Measurements from ENCODE around the gene NR1D1. TPM values are rescaled to one million over a fixed set of nuclear protein-coding genes. Genes with fewer than 3 reads are reported as not detected.
A peak's percentile ranks its signal among the peaks of the same experiment; 100 is the strongest.

NR1D1 gene
- total RNA-seq, 1 experiment from 2014 or later: 63.7 TPM

DNA sequence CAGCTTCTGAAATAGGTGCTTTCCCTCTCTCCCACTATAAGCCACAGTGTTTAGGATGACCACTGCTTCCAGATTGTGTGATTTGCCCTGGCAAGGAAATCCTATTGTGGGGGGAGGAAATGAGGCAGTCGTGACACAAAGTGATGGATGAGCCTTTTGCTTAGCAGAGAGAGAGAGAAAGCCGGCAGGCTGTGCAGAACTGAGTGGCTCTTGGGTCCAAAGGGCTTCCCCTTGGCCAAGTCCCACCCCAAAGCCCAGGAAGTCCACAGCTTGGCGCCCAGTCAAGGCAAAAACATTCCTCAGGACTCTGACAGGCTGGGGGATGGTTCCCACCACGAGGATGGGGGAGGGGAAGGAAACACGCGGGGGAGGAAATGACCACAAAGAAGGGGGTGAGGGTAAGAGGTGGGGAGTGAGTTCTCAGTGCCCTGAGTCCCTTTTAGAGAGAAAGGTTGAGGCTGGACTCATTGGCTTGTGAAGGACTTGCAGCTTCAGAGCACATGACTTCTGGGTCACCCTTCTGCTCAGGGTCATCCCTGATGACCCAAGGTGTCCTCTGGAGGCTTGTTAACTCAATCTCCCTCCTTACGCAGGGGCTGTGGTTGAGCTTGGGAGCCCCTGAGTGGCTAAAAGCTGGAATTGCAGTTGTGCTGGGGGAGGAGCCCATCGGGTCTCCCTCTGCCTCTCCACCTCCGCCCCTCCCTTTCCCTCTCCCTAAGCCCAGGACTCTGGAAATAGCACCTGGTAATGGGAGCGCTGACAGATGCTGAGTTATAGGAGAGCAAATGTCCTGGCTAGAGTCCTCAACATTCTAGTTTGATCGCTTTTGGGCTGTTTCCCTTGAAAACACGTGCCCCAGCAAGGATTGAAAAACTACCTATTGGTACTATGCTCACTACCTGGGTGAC, 11.1 kb upstream of the NR1D1 start (continued):
- TF ChIP-seq MAX (IDR thresholded peaks at IDR 0.05) (peak; percentile 32; the same call in 1 of the 2 replicates), CBX3 (IDR thresholded peaks at IDR 0.05; ENCODE audit: low read depth) (no peak), SIN3A (IDR thresholded peaks at IDR 0.05; ENCODE audit: low read depth) (no peak), ZFX (IDR thresholded peaks at IDR 0.05) (no peak)
- TF ChIP-seq, protein P1, sequence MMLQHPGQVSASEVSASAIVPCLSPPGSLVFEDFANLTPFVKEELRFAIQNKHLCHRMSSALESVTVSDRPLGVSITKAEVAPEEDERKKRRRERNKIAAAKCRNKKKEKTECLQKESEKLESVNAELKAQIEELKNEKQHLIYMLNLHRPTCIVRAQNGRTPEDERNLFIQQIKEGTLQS (IDR thresholded peaks at IDR 0.05): no peak

DNA sequence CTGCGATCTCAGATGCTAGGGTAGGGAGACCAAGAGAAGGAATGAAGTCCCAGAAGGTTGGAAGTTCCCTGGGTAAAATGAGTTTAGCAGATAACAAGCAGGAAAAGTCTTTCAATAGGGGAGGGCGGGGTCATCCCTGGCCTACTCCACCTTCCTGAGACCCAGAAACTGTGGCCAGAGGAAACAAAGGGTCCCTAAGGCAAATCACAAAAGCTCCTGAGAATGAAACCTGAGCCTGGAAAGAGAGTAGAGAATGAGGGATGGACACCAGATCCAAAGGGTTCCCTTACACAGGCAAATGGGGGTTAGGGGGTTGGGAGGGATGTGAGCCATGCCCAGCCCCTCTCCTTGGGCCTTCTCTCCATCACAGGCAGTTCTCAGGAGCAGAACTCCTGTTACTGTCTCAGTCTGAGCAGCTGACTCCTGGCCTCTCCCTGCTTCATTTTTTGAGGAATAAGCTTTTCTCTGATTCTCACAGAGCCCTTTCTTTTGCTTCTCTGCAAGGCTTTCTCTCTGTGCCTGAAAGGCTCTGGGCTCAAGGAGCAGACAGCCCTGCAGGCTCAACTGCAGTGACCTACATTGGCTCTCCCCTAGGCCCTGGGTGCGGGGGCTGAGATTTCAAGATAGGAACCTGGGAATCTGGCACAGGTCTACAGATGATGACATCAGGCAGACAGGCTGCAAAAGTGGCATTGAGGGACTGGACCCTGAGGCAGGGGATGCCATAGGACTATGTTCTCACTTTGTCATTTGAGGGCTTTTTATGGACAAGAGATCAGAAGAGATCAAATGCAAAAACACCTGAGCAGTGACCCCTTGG, 9.8 kb upstream of the NR1D1 start:
- Histone ChIP-seq H3K4me2 (ENCODE audit: low read length) (peak overlapping the region; percentile 75; the same call in 1 of the 2 replicates), H3K36me3 (ENCODE audit: control insufficient read depth in 1 of 2, insufficient read depth in 2 of 2, low read length in 2 of 2) (no peaks in the 10 kb centered on the region), H2AFZ (ENCODE audit: low read depth, low read length, poor library complexity, severe bottlenecking) (peak overlapping the region; percentile 32), H3K79me2 (ENCODE audit: insufficient read depth, low read length) (no peaks in the 10 kb centered on the region), H3K9ac (ENCODE audit: low read length) (no peak overlapping the region), H4K20me1 (ENCODE audit: insufficient read depth) (no peaks in the 10 kb centered on the region), H3K9me2 (ENCODE audit: insufficient read depth) (no peaks in the 10 kb centered on the region), H3K4me1 (ENCODE audit: control insufficient read depth in 1 of 2, insufficient read depth in 2 of 2, low read length in 2 of 2) (peaks cover 68 to 89% of the 10 kb centered on the region in 2 experiments), H3K27ac (ENCODE audit: low read depth, low read length) (no peak overlapping the region; the same call in 1 of the 2 replicates), H3K4me3 (replicated peaks in 1 of 2; ENCODE audit: low read depth in 1 of 2, low read length in 2 of 2) (no peak overlapping the region), H3K9me3 (ENCODE audit: control insufficient read depth in 1 of 2, insufficient read depth in 1 of 2, low read depth in 1 of 2, low read length in 2 of 2) (no peaks in the 10 kb centered on the region), H3K27me3 (ENCODE audit: insufficient read depth, low read length) (no peaks in the 10 kb centered on the region)
- RAD21 ChIA-PET (ENCODE audit: low non-redundant PET in 1 of 2, low total read pairs in 2 of 2, uncharacterized antibody in 2 of 2, unreplicated experiment in 2 of 2): interaction anchor here in 1 of 2 experiments (0.7 to 1.1 kb wide), 2 partner anchors 75 to 97 kb away, joined by 4 to 8 read pairs; no protein-coding TSS in a partner anchor
- POLR2A ChIA-PET: interaction anchor here (1.0 to 8.1 kb wide), 2 partner anchors 10 to 17 kb away, joined by 3 to 160 read pairs; partner anchors contain the start of gene NR1D1
- CTCF ChIA-PET: interaction anchor here (1.8 to 6.3 kb wide), 4 partner anchors 10 to 75 kb away, joined by 4 to 69 read pairs (median 9); partner anchors contain the start of gene NR1D1
- DNase-seq (ENCODE audit: low read depth, low spot score) (no peak), ATAC-seq (no peak)
- no peak for TF ChIP-seq CEBPB (IDR thresholded peaks at IDR 0.05; ENCODE audit: low read depth)
- TF ChIP-seq, protein P1 (IDR thresholded peaks at IDR 0.05): no peak
- TF ChIP-seq EGR1 (IDR thresholded peaks at IDR 0.05; ENCODE audit: low read depth): no peak
- no peak for TF ChIP-seq SIN3A (IDR thresholded peaks at IDR 0.05; ENCODE audit: low read depth)
- no peak for TF ChIP-seq SP1 (IDR thresholded peaks at IDR 0.05; ENCODE audit: low read depth)
- TF ChIP-seq, protein P2, sequence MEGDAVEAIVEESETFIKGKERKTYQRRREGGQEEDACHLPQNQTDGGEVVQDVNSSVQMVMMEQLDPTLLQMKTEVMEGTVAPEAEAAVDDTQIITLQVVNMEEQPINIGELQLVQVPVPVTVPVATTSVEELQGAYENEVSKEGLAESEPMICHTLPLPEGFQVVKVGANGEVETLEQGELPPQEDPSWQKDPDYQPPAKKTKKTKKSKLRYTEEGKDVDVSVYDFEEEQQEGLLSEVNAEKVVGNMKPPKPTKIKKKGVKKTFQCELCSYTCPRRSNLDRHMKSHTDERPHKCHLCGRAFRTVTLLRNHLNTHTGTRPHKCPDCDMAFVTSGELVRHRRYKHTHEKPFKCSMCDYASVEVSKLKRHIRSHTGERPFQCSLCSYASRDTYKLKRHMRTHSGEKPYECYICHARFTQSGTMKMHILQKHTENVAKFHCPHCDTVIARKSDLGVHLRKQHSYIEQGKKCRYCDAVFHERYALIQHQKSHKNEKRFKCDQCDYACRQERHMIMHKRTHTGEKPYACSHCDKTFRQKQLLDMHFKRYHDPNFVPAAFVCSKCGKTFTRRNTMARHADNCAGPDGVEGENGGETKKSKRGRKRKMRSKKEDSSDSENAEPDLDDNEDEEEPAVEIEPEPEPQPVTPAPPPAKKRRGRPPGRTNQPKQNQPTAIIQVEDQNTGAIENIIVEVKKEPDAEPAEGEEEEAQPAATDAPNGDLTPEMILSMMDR (IDR thresholded peaks at IDR 0.05 in 2 of 3, conservative IDR thresholded peaks at IDR 0.05 in 1 of 3; ENCODE audit: borderline replicate concordance in 1 of 3, insufficient read depth in 1 of 3, low read depth in 2 of 3, low read length in 2 of 3): no peak
- TF ChIP-seq ZFX (IDR thresholded peaks at IDR 0.05): no peak
- no TSS peak for BruUV-seq (replicated peaks)
- intact Hi-C loops (cut with micrococcal nuclease): no loop called here
